Measurements from ENCODE around the gene CMSS1.

CMSS1 gene

GRCh38 chr3:99981138-99981537, 163.5 kb downstream of the CMSS1 start:
- H3K4ac ChIP-seq (ENCODE audit: low read depth, low read length) = no peak overlapping the region
- no peak overlapping the region for H4K8ac ChIP-seq (ENCODE audit: low read depth, low read length)
- H3K4me3 ChIP-seq (ENCODE audit: low read length) = no peak overlapping the region
- H2BK15ac ChIP-seq (replicated peaks; ENCODE audit: low read depth) = no peak overlapping the region
- H3K23ac ChIP-seq (ENCODE audit: low read length) = no peak overlapping the region
- no peak overlapping the region for H4K5ac ChIP-seq (ENCODE audit: low read length)
- no peak overlapping the region for H3K56ac ChIP-seq (ENCODE audit: low read length)
- no peaks in the 10 kb centered on the region for H3K4me1 ChIP-seq (ENCODE audit: control insufficient read depth, low read depth, low read length)
- no peak overlapping the region for H2BK5ac ChIP-seq (ENCODE audit: low read length)
- no peaks in the 10 kb centered on the region for H3K79me1 ChIP-seq (ENCODE audit: low read length)
- no peaks in the 10 kb centered on the region for H3K79me2 ChIP-seq (ENCODE audit: control insufficient read depth, insufficient read depth, low read length)
- H3K9ac ChIP-seq (ENCODE audit: low read length) = no peak overlapping the region
- DNase-seq = no peak
- no peaks in the 10 kb centered on the region for H3K27me3 ChIP-seq (ENCODE audit: insufficient read depth, low read length, poor library complexity)
- WGBS (ENCODE audit: extremely low coverage, insufficient coverage, low lambda C conversion rate) = no CpG with 5 or more reads among the region's 1 CpG
- no peak overlapping the region for H3K18ac ChIP-seq (ENCODE audit: low read length)
- no peak overlapping the region for H2AK5ac ChIP-seq (ENCODE audit: low read length)
- no peak overlapping the region for H3K27ac ChIP-seq (ENCODE audit: low read depth, low read length)
- no peak overlapping the region for H2BK120ac ChIP-seq (ENCODE audit: low read depth, low read length)
- no peaks in the 10 kb centered on the region for H3K36me3 ChIP-seq (ENCODE audit: control insufficient read depth, insufficient read depth, low read length)
- no peak overlapping the region for H3K4me2 ChIP-seq (ENCODE audit: low read length)

GRCh38 chr3:99982650-99983049, 165.0 kb downstream of the CMSS1 start:
- Histone ChIP-seq H2BK120ac (ENCODE audit: low read depth, low read length) (no peak overlapping the region), H3K27ac (ENCODE audit: low read depth, low read length) (no peak overlapping the region), H3K4me1 (ENCODE audit: control insufficient read depth, low read depth, low read length) (no peaks in the 10 kb centered on the region), H3K36me3 (ENCODE audit: control insufficient read depth, insufficient read depth, low read length) (no peaks in the 10 kb centered on the region), H3K4me2 (ENCODE audit: low read length) (no peak overlapping the region), H3K4me3 (ENCODE audit: low read length) (no peak overlapping the region), H3K79me2 (ENCODE audit: control insufficient read depth, insufficient read depth, low read length) (no peaks in the 10 kb centered on the region), H3K27me3 (ENCODE audit: insufficient read depth, low read length, poor library complexity) (no peaks in the 10 kb centered on the region), H3K4ac (ENCODE audit: low read depth, low read length) (no peak overlapping the region), H3K9ac (ENCODE audit: low read length) (no peak overlapping the region), H3K56ac (ENCODE audit: low read length) (no peak overlapping the region), H3K18ac (ENCODE audit: low read length) (no peak overlapping the region), H2AK5ac (ENCODE audit: low read length) (no peak overlapping the region), H4K5ac (ENCODE audit: low read length) (no peak overlapping the region), H4K8ac (ENCODE audit: low read depth, low read length) (no peak overlapping the region), H3K23ac (ENCODE audit: low read length) (no peak overlapping the region), H2BK5ac (ENCODE audit: low read length) (no peak overlapping the region), H2BK15ac (replicated peaks; ENCODE audit: low read depth) (no peak overlapping the region), H3K79me1 (ENCODE audit: low read length) (no peaks in the 10 kb centered on the region)
- WGBS (ENCODE audit: extremely low coverage, insufficient coverage, low lambda C conversion rate) = no CpG with 5 or more reads among the region's 2 CpGs
- DNase-seq = no peak

- no peak overlapping the region for H3K56ac ChIP-seq (ENCODE audit: low read length)
- H2AK5ac ChIP-seq (ENCODE audit: low read length) = no peak overlapping the region
- no peak overlapping the region for H3K4me2 ChIP-seq (ENCODE audit: low read length)
- no peak overlapping the region for H3K4me3 ChIP-seq (ENCODE audit: low read length)
- H3K23ac ChIP-seq (ENCODE audit: low read length) = no peak overlapping the region
- no peak overlapping the region for H2BK120ac ChIP-seq (ENCODE audit: low read depth, low read length)
- no peak for DNase-seq
- no peaks in the 10 kb centered on the region for H3K79me1 ChIP-seq (ENCODE audit: low read length)
- H2BK15ac ChIP-seq (replicated peaks; ENCODE audit: low read depth) = no peak overlapping the region
- H4K8ac ChIP-seq (ENCODE audit: low read depth, low read length) = no peak overlapping the region
- no peak overlapping the region for H3K9ac ChIP-seq (ENCODE audit: low read length)
- no peaks in the 10 kb centered on the region for H3K36me3 ChIP-seq (ENCODE audit: control insufficient read depth, insufficient read depth, low read length)
- no peak overlapping the region for H3K4ac ChIP-seq (ENCODE audit: low read depth, low read length)
- no peak overlapping the region for H3K18ac ChIP-seq (ENCODE audit: low read length)
- H4K5ac ChIP-seq (ENCODE audit: low read length) = no peak overlapping the region
- H3K79me2 ChIP-seq (ENCODE audit: control insufficient read depth, insufficient read depth, low read length) = no peaks in the 10 kb centered on the region
- H2BK5ac ChIP-seq (ENCODE audit: low read length) = no peak overlapping the region
- no peak overlapping the region for H3K27ac ChIP-seq (ENCODE audit: low read depth, low read length)
- H3K4me1 ChIP-seq (ENCODE audit: control insufficient read depth, low read depth, low read length) = no peaks in the 10 kb centered on the region
- no peaks in the 10 kb centered on the region for H3K27me3 ChIP-seq (ENCODE audit: insufficient read depth, low read length, poor library complexity)
Observed at GRCh38 chr3:99984139-99984538, 166.5 kb downstream of the CMSS1 start.

GRCh38 chr3:99984668-99985067, 167.0 kb downstream of the CMSS1 start:
- no peak overlapping the region for H3K4me2 ChIP-seq (ENCODE audit: low read length)
- WGBS (ENCODE audit: extremely low coverage, insufficient coverage, low lambda C conversion rate) = no CpG with 5 or more reads among the region's 2 CpGs
- no peaks in the 10 kb centered on the region for H3K36me3 ChIP-seq (ENCODE audit: control insufficient read depth, insufficient read depth, low read length)
- no peak overlapping the region for H2BK15ac ChIP-seq (replicated peaks; ENCODE audit: low read depth)
- H3K4me1 ChIP-seq (ENCODE audit: control insufficient read depth, low read depth, low read length) = no peaks in the 10 kb centered on the region
- no peak overlapping the region for H3K9ac ChIP-seq (ENCODE audit: low read length)
- no peaks in the 10 kb centered on the region for H3K27me3 ChIP-seq (ENCODE audit: insufficient read depth, low read length, poor library complexity)
- no peak overlapping the region for H3K27ac ChIP-seq (ENCODE audit: low read depth, low read length)
- no peak overlapping the region for H3K4ac ChIP-seq (ENCODE audit: low read depth, low read length)
- H3K56ac ChIP-seq (ENCODE audit: low read length) = no peak overlapping the region
- H2AK5ac ChIP-seq (ENCODE audit: low read length) = no peak overlapping the region
- H3K4me3 ChIP-seq (ENCODE audit: low read length) = no peak overlapping the region
- no peak overlapping the region for H4K5ac ChIP-seq (ENCODE audit: low read length)
- H4K8ac ChIP-seq (ENCODE audit: low read depth, low read length) = no peak overlapping the region
- no peak overlapping the region for H3K23ac ChIP-seq (ENCODE audit: low read length)
- no peak overlapping the region for H2BK5ac ChIP-seq (ENCODE audit: low read length)
- no peak overlapping the region for H3K18ac ChIP-seq (ENCODE audit: low read length)
- no peak for DNase-seq
- no peaks in the 10 kb centered on the region for H3K79me1 ChIP-seq (ENCODE audit: low read length)
- no peaks in the 10 kb centered on the region for H3K79me2 ChIP-seq (ENCODE audit: control insufficient read depth, insufficient read depth, low read length)
- no peak overlapping the region for H2BK120ac ChIP-seq (ENCODE audit: low read depth, low read length)

GRCh38 chr3:99990179-99990578, 172.5 kb downstream of the CMSS1 start:
- Histone ChIP-seq H2BK120ac (ENCODE audit: low read depth, low read length) (no peak overlapping the region), H4K5ac (ENCODE audit: low read length) (no peak overlapping the region), H3K4me1 (ENCODE audit: control insufficient read depth, low read depth, low read length) (no peaks in the 10 kb centered on the region), H3K79me2 (ENCODE audit: control insufficient read depth, insufficient read depth, low read length) (no peaks in the 10 kb centered on the region), H3K56ac (ENCODE audit: low read length) (no peak overlapping the region), H3K4me2 (ENCODE audit: low read length) (no peak overlapping the region), H3K27me3 (ENCODE audit: insufficient read depth, low read length, poor library complexity) (no peaks in the 10 kb centered on the region), H4K8ac (ENCODE audit: low read depth, low read length) (no peak overlapping the region), H3K9ac (ENCODE audit: low read length) (no peak overlapping the region), H2BK5ac (ENCODE audit: low read length) (no peak overlapping the region), H3K18ac (ENCODE audit: low read length) (no peak overlapping the region), H3K27ac (ENCODE audit: low read depth, low read length) (no peak overlapping the region), H3K23ac (ENCODE audit: low read length) (no peak overlapping the region), H2AK5ac (ENCODE audit: low read length) (no peak overlapping the region), H2BK15ac (replicated peaks; ENCODE audit: low read depth) (no peak overlapping the region), H3K36me3 (ENCODE audit: control insufficient read depth, insufficient read depth, low read length) (no peaks in the 10 kb centered on the region), H3K4me3 (ENCODE audit: low read length) (no peak overlapping the region), H3K79me1 (ENCODE audit: low read length) (no peaks in the 10 kb centered on the region), H3K4ac (ENCODE audit: low read depth, low read length) (no peak overlapping the region)
- no CpG with 5 or more reads among the region's 1 CpG for WGBS (ENCODE audit: extremely low coverage, insufficient coverage, low lambda C conversion rate)
- DNase-seq = no peak

- Histone ChIP-seq H3K4me2 (ENCODE audit: low read length) (no peak overlapping the region), H3K9ac (ENCODE audit: low read length) (no peak overlapping the region), H2AK5ac (ENCODE audit: low read length) (no peak overlapping the region), H2BK15ac (replicated peaks; ENCODE audit: low read depth) (no peak overlapping the region), H2BK120ac (ENCODE audit: low read depth, low read length) (no peak overlapping the region), H3K18ac (ENCODE audit: low read length) (no peak overlapping the region), H3K56ac (ENCODE audit: low read length) (no peak overlapping the region), H2BK5ac (ENCODE audit: low read length) (no peak overlapping the region), H3K79me1 (ENCODE audit: low read length) (no peaks in the 10 kb centered on the region), H3K4me3 (ENCODE audit: low read length) (no peak overlapping the region), H3K36me3 (ENCODE audit: control insufficient read depth, insufficient read depth, low read length) (no peaks in the 10 kb centered on the region), H4K5ac (ENCODE audit: low read length) (no peak overlapping the region), H3K27me3 (ENCODE audit: insufficient read depth, low read length, poor library complexity) (no peaks in the 10 kb centered on the region), H4K8ac (ENCODE audit: low read depth, low read length) (no peak overlapping the region), H3K4ac (ENCODE audit: low read depth, low read length) (no peak overlapping the region), H3K23ac (ENCODE audit: low read length) (no peak overlapping the region), H3K79me2 (ENCODE audit: control insufficient read depth, insufficient read depth, low read length) (no peaks in the 10 kb centered on the region), H3K27ac (ENCODE audit: low read depth, low read length) (no peak overlapping the region), H3K4me1 (ENCODE audit: control insufficient read depth, low read depth, low read length) (no peaks in the 10 kb centered on the region)
- WGBS (ENCODE audit: extremely low coverage, insufficient coverage, low lambda C conversion rate) = no CpG with 5 or more reads among the region's 2 CpGs
- no peak for DNase-seq
Observed at GRCh38 chr3:99997293-99997692, 179.6 kb downstream of the CMSS1 start.
